ENCODE results near the gene LPAR2. TPM values are rescaled to one million over a fixed set of nuclear protein-coding genes. Genes with fewer than 3 reads are reported as not detected.

LPAR2 gene
- total RNA-seq, 1 donor from 2014 or later: 14.9 TPM

DNA sequence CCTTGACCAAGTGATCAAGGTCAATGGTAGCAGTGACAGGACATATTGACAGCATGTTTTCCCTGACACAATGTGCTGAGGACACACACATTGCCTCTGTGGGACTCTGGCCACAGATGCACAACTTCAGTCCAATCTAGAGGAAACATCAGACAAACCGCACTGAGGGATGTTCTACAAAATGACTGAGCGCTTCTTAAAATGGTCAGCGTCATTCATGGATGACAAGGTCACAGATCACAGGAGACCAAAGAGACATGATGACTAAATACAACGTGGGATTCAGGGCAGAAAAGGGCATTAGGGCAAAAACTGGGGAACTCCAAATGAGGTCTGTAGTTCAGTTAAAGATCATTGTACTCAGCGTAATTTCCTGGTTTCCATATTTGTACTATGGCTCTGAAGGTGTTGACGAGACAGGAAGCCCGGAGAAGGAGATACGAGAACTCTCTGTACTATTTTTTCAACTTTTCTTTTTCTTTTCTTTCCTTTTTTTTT, 30.2 kb downstream of the LPAR2 start:
- DNase-seq (ENCODE audit: low read depth): no peak

DNA sequence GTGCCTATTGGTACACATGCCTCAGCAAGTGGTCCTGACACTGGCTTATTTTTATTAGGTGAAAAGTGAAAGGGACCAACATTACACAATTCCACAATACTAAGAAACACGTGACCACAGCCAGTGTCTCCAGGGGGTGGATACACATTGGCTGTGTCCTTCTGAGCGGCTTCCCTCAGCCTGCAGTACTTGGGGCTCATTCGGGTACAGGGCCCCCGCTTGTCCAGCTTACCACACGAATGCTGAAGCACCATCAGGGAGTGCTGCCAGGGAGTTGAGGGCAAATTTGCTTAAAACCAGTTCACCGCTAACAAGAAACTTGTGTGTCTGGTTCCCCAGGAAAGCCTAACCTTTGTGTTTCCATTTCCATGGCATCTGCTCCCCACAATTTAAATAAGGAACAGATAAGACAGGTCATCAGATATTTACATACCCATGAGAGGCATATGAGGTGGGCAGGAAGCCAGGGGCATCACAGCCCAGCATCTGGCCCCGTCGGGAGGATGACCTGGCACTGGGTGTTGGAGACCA, 32.8 kb downstream of the LPAR2 start:
- no peak for DNase-seq (ENCODE audit: low read depth)

DNA sequence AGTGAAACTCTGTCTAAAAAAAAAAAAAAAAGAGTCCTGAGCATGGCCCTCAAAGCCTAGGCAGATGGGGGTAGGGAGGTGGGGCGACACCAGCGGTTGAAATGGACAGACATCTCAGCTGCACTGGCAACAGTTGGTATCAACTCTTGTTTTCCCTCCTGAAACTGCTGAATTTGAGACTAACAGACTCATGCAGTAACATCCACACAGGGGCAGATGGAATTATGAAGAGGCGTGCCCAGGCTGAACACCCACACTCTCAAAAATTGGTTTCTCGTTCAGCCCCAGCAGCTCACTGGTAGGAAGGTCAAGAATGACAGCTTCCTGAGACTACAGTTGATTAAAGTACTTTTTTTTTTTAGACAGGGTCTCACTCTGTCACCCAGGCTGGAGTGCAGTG, 33.6 kb downstream of the LPAR2 start:
- no peak for DNase-seq (ENCODE audit: low read depth)

DNA sequence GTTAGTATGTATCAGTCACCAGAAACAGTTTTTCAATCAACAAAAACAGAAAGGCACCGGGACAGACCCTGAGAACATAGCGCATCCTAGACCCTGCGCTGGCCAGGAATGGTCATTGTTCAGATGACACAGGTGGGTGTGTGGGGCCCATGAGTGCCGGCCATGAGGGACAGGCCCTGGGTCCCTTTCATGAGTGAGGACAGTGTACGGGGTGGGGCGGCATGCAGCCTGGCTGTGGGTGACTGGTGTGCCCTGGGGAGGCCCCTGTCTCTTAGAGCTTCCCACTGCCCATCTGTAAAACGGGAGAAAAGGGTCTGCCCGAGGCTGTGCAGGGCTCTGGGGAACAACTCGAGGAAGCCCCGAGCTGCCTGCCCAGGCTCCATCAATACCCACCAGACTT, 35.3 kb downstream of the LPAR2 start:
- no peak for DNase-seq (ENCODE audit: low read depth)

DNA sequence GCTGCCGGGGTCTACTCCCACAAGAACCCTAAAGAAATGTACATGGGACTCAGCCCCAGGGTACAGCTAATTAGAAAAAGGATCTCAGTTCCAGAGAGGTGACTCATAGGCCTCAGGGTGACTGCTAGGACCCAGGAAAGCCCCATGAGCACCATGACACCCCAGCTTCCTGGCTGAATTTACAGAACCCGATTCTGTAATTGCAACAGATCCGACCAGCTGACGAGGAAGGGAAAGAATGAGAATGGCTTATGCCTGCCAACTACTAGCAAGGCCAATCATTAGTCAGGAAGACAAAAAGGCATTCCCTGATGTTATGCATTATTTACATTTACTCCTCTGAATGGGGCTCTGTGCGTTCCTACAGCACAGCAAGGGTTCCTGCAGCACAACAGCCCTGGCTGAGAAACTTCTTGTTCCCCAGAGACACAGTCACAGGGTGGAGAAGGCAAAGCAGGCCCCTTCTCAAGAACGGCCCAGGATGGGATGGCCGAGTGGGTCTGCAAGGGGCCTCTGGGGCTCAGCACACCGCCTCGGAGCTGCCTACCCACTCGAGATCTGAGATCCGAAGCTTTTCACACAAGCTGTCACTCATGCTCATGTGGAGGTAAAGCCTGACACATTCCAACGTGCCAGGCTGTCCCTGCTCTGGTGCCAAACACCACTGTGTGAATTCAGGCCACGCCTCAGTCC, 36.7 kb downstream of the LPAR2 start:
- peak; percentile 96 for DNase-seq (ENCODE audit: low read depth)

DNA sequence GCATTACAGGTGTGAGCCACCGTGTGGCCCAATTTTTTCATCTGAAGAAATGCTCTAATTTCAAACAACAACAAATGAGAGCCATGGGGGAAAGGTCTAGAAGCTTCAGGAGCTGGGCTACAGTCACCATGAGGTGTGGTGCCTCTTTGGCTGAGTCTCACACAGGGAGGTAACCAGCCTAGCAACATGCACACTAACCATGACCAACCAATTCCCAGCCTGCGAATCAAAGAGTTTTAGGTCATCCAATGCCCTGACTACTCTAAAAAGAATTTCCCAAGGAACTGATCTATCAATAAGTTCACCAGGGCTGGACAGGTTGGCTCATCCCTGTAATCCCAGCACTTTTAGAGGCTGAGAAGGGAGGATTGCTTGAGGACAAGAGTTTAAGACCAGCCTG, 39.5 kb downstream of the LPAR2 start:
- no peak for DNase-seq (ENCODE audit: low read depth)

DNA sequence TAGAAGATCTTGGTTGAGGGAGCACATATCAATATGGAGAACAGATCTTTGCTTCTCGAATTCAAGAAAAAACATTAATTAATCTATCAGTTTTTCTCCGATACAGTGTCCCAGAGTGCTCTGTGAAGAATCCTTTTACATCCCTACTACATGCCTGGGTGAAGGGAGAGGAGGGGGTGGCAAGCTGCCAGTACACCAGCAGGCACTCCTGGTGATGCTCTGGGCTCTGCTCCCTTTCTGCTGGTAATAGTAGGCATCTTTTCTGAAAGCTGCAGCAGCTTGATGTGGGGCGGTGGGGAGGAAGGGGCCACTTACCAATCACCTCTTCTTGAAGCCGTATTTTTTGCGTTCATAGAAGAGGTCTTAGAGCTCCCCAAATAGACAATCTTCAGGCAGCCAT, 40.2 kb downstream of the LPAR2 start:
- no peak for DNase-seq (ENCODE audit: low read depth)

DNA sequence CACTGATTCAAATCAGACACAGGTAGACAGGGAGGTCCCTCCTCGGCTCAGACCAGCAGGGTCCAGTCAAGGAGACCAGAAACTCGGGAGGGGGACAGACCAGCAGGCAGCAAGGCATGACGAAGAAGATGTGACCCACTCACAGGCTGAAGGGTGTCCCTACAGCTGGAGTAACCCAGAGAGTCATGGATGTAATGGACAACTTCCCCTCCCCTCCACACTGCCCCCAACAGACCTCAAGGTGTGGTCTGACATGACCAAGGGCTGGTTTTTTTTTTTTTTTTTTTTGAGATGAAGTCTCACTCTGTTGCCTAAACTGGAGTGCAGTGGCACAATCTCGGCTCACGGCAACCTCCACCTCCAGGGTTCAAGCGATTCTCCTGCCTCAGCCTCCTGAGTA, 43.7 kb downstream of the LPAR2 start:
- DNase-seq (ENCODE audit: low read depth): no peak

DNA sequence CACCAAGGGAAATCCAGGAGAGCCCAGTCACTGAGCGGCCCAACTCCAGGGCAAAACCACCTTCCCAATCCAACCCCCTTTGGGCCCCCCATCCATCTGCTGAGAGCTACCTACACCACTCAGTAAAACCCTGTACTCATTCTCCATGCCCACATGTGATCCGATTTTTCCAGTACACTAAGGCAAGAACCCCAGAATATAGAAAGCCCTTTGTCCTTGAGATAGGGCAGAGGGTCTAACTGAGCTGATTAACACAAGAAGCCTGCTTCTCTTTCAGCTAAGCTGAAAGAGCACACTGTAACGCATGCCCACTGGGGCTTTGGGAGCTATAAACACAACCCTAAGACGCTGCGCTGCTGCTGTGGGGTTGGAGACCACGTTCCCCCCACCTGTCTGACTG, 45.5 kb downstream of the LPAR2 start:
- no peak for DNase-seq (ENCODE audit: low read depth)

DNA sequence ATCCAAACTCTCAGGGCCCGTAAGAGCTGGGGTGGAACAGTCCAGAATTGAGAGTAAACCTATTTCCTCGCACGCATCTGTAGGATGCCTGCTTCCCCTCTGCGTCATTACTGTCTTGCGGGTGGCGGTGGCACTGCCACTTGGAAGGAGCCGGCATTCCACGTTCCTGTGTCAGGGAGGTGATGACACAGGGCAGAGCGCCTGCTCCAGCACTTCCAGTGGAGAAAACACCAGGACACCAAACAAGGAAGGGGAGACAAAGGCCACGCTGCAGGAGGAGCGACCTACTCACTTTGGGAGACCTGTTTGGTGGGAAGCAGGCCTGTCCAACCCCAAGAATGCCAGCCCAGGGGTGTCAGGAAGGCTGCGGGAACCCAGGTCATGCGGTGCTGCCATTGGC, 46.6 kb downstream of the LPAR2 start:
- no peak for DNase-seq (ENCODE audit: low read depth)

DNA sequence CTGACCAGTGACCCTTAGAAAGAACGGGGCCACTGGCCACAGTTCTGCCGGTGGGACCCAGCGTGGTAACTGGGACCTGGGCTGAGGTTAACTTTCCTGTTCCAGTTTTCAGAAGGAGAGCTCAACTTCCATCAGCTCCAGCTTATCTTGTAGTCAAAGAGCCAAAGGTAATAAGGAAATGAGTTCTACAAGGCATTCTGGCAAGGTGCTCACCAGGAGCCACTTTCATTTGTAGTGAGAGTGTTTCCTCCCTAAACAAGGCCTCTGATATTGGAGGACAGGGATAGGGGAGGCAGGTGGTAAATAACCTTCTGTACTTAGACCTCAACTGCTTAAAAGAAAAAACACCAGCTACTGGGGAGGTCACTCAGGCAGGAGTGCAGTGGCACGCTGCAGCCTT, 47.6 kb downstream of the LPAR2 start:
- no peak for DNase-seq (ENCODE audit: low read depth)

DNA sequence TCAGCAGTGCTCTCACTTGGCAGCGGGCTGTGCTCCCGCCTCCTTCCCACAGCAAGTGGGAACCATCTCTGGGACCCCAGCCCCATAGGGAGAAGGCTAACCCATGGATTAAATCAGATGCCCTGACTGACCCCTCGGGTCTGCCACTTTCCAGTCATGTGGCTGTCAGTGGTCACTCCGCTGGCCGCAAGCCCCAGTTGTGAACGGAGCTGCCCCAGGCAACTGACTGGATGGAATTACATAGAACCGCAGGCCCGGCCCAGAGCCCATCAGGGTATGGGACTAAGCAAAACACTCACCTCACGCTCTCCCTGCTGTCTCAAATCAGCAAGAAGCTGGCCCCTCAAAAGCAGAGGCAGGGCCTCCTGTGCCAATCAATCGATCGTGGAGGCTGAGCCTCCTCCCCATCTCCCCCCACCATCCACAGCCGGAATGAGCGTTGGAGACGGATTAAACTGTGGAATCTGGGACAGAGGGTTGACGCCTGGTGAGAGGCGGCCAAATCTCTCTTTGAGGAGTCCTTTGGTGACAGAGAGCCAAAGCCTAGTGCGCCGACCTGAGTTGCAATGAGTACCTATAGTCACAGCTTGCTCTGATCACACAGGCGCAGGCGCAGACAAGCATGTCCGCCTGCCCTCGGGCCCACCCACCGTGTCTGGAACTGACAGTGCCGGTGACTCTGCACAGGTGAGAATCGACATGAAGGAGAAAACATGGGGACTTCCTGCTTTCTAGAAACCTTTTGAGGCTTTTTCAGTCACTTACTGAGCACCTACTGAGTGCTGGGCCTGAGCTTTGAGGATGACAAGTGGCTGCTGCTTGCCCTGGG, 48.3 kb downstream of the LPAR2 start:
- DNase-seq (ENCODE audit: low read depth): no peak

DNA sequence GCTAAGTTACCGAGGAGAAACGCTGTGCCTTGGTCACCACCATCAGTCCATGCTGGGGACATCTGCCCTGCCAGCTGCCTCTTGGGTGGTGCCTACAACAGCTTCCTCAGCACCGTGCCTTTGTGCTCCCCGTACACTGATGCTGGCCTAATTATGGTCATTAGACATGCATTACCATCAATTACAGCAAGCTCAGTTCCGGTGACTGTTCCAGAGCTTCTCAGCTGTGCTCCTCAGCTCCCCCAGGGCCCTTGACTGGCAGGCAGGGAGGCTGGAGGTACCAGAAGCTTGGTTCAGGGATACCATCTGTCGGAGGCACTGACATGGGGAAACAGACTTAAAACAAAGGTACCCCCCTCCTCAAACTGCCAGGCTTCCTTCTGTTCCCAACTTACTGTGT, 49.8 kb downstream of the LPAR2 start:
- DNase-seq (ENCODE audit: low read depth): no peak

DNA sequence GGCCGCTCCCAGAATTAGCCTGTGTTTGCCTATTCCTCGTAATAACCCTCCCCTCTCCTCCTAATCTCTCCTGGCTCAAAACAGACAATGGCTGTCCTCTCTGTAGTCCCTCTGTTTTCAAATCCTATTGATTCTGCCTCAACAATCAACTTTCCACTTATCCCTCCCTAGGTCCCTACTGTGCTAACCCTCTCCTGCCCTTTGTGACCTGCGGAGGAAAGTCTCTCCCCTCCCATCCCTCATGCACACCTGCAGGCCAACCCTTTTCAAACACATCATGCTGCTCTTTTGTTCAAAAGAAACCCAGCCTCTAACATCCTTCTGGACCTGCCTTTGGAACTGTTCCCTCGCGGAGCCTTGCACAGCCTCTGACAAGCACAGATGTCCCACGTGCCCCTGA, 52.6 kb downstream of the LPAR2 start:
- no peak for DNase-seq (ENCODE audit: low read depth)

Other genes starting within 250 kb of the LPAR2 start
- 44.1 and 93.9 TPM in 2 replicates for gene GATAD2A, start 222.5 kb downstream of the LPAR2 start, total RNA-seq
- 0.69 and 3.0 TPM in 2 replicates for gene TSSK6, start 112.7 kb downstream of the LPAR2 start, total RNA-seq
- 147 and 201 TPM in 2 replicates for gene NDUFA13, start 112.0 kb downstream of the LPAR2 start, total RNA-seq
- gene YJEFN3, start 99.3 kb downstream of the LPAR2 start, total RNA-seq: 0.50 and 0.69 TPM in 2 replicates
- gene CILP2, start 90.0 kb downstream of the LPAR2 start, total RNA-seq: 0.60 TPM in 1 of 2 replicates, not detected in the other
- 1.7 and 2.6 TPM in 2 replicates for gene PBX4, start 9.5 kb downstream of the LPAR2 start, total RNA-seq
- gene GMIP, start 15.4 kb upstream of the LPAR2 start, total RNA-seq: 15.8 and 18.7 TPM in 2 replicates
- gene ATP13A1, start 35.5 kb upstream of the LPAR2 start, total RNA-seq: 88.0 and 171 TPM in 2 replicates
- 10.8 and 20.1 TPM in 2 replicates for gene ZNF101, start 40.6 kb upstream of the LPAR2 start, total RNA-seq
- gene ZNF14, start 104.9 kb upstream of the LPAR2 start, total RNA-seq: 5.9 and 12.4 TPM in 2 replicates
- 20.8 and 38.4 TPM in 2 replicates for gene ZNF506, start 193.5 kb upstream of the LPAR2 start, total RNA-seq
- 5.0 and 14.7 TPM in 2 replicates for gene ZNF253, start 237.7 kb upstream of the LPAR2 start, total RNA-seq